ENCODE data around the gene KRTAP10-11. TPM values are rescaled to one million over a fixed set of nuclear protein-coding genes. Genes with fewer than 3 reads are reported as not detected.

The KRTAP10-11 gene
- total and polyA plus RNA-seq, 2 donors (not counting 1 experiment from before 2014, with no cell fraction given) = not detected

- CTCF ChIA-PET = no interaction called here
Measured at GRCh38 chr21:44611551-44611950, 34.7 kb upstream of the KRTAP10-11 start.

GRCh38 chr21:44612029-44612486 is 34.2 kb upstream of the KRTAP10-11 start, which contains the start of gene KRTAP10-8:
KRTAP10-8 (plus strand) TSS chr21:44612079; CDS start chr21:44612101, 22 bp downstream.
- Mint-ChIP-seq H3K9me3 (ENCODE audit: insufficient read depth) (peaks cover 15% of the 10 kb centered on the region), H3K4me1 (no peaks in the 10 kb centered on the region), H3K4me3 (no peak within 1 kb of the TSS), H3K27me3 (peaks cover 16% of the 10 kb centered on the region), H3K27ac (no peak within 1 kb of the TSS)
- Histone ChIP-seq H3K4me2 (replicated peaks; ENCODE audit: low read depth, low read length, poor library complexity, severe bottlenecking) (no peak within 1 kb of the TSS), H3K9ac (ENCODE audit: low read length) (no peak within 1 kb of the TSS), H3K4me1 (ENCODE audit: control insufficient read depth in 2 of 2, insufficient read depth in 2 of 2, low read length in 2 of 2) (no peaks in the 10 kb centered on the region), H3K79me2 (ENCODE audit: control insufficient read depth, insufficient read depth, low read length) (no peaks in the 10 kb centered on the region), H2AFZ (ENCODE audit: insufficient read depth, low read depth, low read length, poor library complexity, severe bottlenecking) (no peak within 1 kb of the TSS), H3K9me3 (ENCODE audit: control extremely low read depth in 1 of 3, control insufficient read depth in 2 of 3, insufficient read depth in 1 of 3, low read length in 2 of 3) (peaks cover 4 to 42% (median 25%) of the 10 kb centered on the region in 3 donors), H3K36me3 (replicated peaks in 1 of 2; ENCODE audit: control extremely low read depth in 1 of 2, control insufficient read depth in 1 of 2, extremely low read depth in 1 of 2, insufficient read depth in 2 of 2, low read length in 1 of 2) (no peaks in the 10 kb centered on the region), H3K27me3 (replicated peaks in 1 of 4; ENCODE audit: control extremely low read depth in 1 of 4, control insufficient read depth in 3 of 4, insufficient read depth in 4 of 4, low read length in 3 of 4) (peaks cover 0 to 3% (median 1%) of the 10 kb centered on the region in 4 experiments), H4K20me1 (ENCODE audit: control insufficient read depth, insufficient read depth, low read length, poor library complexity, severe bottlenecking) (no peaks in the 10 kb centered on the region), H3K27ac (ENCODE audit: low read length in 2 of 2) (no peak within 1 kb of the TSS), H3K4me3 (ENCODE audit: control extremely low read depth in 1 of 5, extremely low read depth in 1 of 5, insufficient read depth in 1 of 5, low read depth in 2 of 5, low read length in 4 of 5) (no peak within 1 kb of the TSS)
- DNase-seq (no peak), ATAC-seq (ENCODE audit: low read depth) (no peak)
- TF ChIP-seq CTCF (IDR thresholded peaks at IDR 0.05) (no peak), EZH2 (IDR thresholded peaks at IDR 0.05; ENCODE audit: borderline replicate concordance, insufficient read depth, low read depth, low read length, poor library complexity, severe bottlenecking) (no peak)
- intact Hi-C loops (cut with micrococcal nuclease) = no loop called here
- 92% methylated on average over 8 of the region's 8 CpGs for WGBS (ENCODE audit: insufficient coverage)
- ChIA-PET POLR2A (no interaction called here), CTCF (no interaction called here)

More at GRCh38 chr21:44611551-44611950, 34.7 kb upstream of the KRTAP10-11 start:
- no peak overlapping the region for H2AFZ ChIP-seq (ENCODE audit: insufficient read depth, low read depth, low read length, poor library complexity, severe bottlenecking)
- intact Hi-C loops (cut with micrococcal nuclease) = no loop called here
- H3K36me3 ChIP-seq (replicated peaks in 1 of 2; ENCODE audit: control extremely low read depth in 1 of 2, control insufficient read depth in 1 of 2, extremely low read depth in 1 of 2, insufficient read depth in 2 of 2, low read length in 1 of 2) = no peaks in the 10 kb centered on the region
- no peaks in the 10 kb centered on the region for H3K4me1 ChIP-seq (ENCODE audit: control insufficient read depth in 2 of 2, insufficient read depth in 2 of 2, low read length in 2 of 2)
- H3K27me3 Mint-ChIP-seq = peaks cover 18% of the 10 kb centered on the region
- H3K79me2 ChIP-seq (ENCODE audit: control insufficient read depth, insufficient read depth, low read length) = no peaks in the 10 kb centered on the region
- peaks cover 4 to 39% (median 25%) of the 10 kb centered on the region in 3 donors for H3K9me3 ChIP-seq (ENCODE audit: control extremely low read depth in 1 of 3, control insufficient read depth in 2 of 3, insufficient read depth in 1 of 3, low read length in 2 of 3)
- TF ChIP-seq CTCF (IDR thresholded peaks at IDR 0.05) (no peak), EZH2 (IDR thresholded peaks at IDR 0.05; ENCODE audit: borderline replicate concordance, insufficient read depth, low read depth, low read length, poor library complexity, severe bottlenecking) (no peak)
- no peaks in the 10 kb centered on the region for H4K20me1 ChIP-seq (ENCODE audit: control insufficient read depth, insufficient read depth, low read length, poor library complexity, severe bottlenecking)
- peaks cover 15% of the 10 kb centered on the region for H3K9me3 Mint-ChIP-seq (ENCODE audit: insufficient read depth)
- ATAC-seq (ENCODE audit: low read depth) (no peak), DNase-seq (no peak)
- WGBS (ENCODE audit: insufficient coverage) = 85% methylated on average over 2 of the region's 4 CpGs
- no peak overlapping the region for H3K27ac Mint-ChIP-seq
- H3K9ac ChIP-seq (ENCODE audit: low read length) = no peak overlapping the region
- no peak overlapping the region for H3K4me3 ChIP-seq (ENCODE audit: control extremely low read depth in 1 of 5, extremely low read depth in 1 of 5, insufficient read depth in 1 of 5, low read depth in 2 of 5, low read length in 4 of 5)
- no peak overlapping the region for H3K27ac ChIP-seq (ENCODE audit: low read length in 2 of 2)
- POLR2A ChIA-PET = no interaction called here
- H3K4me2 ChIP-seq (replicated peaks; ENCODE audit: low read depth, low read length, poor library complexity, severe bottlenecking) = no peak overlapping the region
- no peaks in the 10 kb centered on the region for H3K4me1 Mint-ChIP-seq
- H3K27me3 ChIP-seq (replicated peaks in 1 of 4; ENCODE audit: control extremely low read depth in 1 of 4, control insufficient read depth in 3 of 4, insufficient read depth in 4 of 4, low read length in 3 of 4) = peaks cover 0 to 3% (median 1%) of the 10 kb centered on the region in 4 experiments
- no peak overlapping the region for H3K4me3 Mint-ChIP-seq

Measured in B cell (primary cell).